ENCODE results near the gene KRT33A. TPM values are rescaled to one million over a fixed set of nuclear protein-coding genes. Genes with fewer than 3 reads are reported as not detected.

KRT33A gene
- total RNA-seq, 1 donor from 2014 or later, result not detected

GRCh38 chr17:41343029-41343428 lies 7.6 kb downstream of the KRT33A start:
- TF ChIP-seq CTCF (conservative IDR thresholded peaks at IDR 0.05; ENCODE audit: low read depth, low read length), result no peak
- no peak overlapping the region for H3K4me3 ChIP-seq (ENCODE audit: low read depth, low read length)
- no peak for DNase-seq (ENCODE audit: low read depth)

- no peak for TF ChIP-seq CTCF (conservative IDR thresholded peaks at IDR 0.05; ENCODE audit: low read depth, low read length)
- no peak for DNase-seq (ENCODE audit: low read depth)
- no peak overlapping the region for H3K4me3 ChIP-seq (ENCODE audit: low read depth, low read length)
Observed at GRCh38 chr17:41340934-41341861, 9.4 kb downstream of the KRT33A start.

DNA sequence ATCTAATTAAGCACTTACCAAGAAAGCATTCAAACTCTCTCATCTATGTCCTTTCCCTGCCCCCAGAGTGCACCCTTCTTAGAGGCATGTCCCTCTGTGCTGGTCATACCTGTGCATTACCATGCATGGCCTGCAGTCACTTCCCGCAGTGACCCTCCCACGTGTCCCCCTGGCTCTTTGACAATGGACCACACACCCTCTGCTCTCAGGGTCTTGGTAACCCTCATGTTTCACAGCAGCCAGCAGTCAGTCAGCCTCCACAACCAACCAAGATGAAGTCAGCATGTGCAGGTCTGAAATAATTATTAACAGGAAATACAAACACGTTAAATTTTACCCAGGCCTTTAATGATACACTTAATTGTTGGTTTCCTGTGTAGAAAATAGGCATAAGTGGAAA lies 10.1 kb downstream of the KRT33A start:
- no peak for TF ChIP-seq CTCF (conservative IDR thresholded peaks at IDR 0.05; ENCODE audit: low read depth, low read length)
- no peak for DNase-seq (ENCODE audit: low read depth)
- H3K4me3 ChIP-seq (ENCODE audit: low read depth, low read length), result no peak overlapping the region

- no peak for DNase-seq (ENCODE audit: low read depth)
- TF ChIP-seq CTCF (conservative IDR thresholded peaks at IDR 0.05; ENCODE audit: low read depth, low read length), result no peak
- H3K4me3 ChIP-seq (ENCODE audit: low read depth, low read length), result no peak overlapping the region
Observed at GRCh38 chr17:41339571-41340172, 11.0 kb downstream of the KRT33A start.

- H3K4me3 ChIP-seq (ENCODE audit: low read depth, low read length), result no peak overlapping the region
- no peak for DNase-seq (ENCODE audit: low read depth)
- TF ChIP-seq CTCF (conservative IDR thresholded peaks at IDR 0.05; ENCODE audit: low read depth, low read length), result no peak
Observed at GRCh38 chr17:41338961-41339485, 11.6 kb downstream of the KRT33A start.

DNA sequence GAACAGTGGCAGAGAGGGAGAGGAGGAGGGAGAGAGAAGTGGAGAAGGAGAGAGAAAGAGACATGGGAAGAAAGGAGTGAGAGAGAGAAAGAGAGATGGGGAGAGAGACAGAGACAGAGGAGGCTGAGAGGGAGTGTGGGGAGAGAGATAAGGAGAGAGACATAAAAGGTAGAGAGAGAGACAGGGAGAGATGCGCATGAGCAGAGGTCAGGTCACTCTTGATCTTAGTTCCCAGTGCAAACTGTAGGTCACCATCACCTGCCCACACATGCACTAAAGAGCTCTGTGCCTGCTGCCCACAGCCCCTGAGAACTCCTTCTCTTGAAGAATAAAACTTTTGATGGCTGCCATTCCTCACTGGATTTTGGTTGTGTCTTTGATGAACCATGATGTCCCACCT lies 14.9 kb downstream of the KRT33A start:
- no peak for TF ChIP-seq CTCF (conservative IDR thresholded peaks at IDR 0.05; ENCODE audit: low read depth, low read length)
- no peak overlapping the region for H3K4me3 ChIP-seq (ENCODE audit: low read depth, low read length)
- DNase-seq (ENCODE audit: low read depth), result no peak
